Measurements from ENCODE around the gene NCSTN.

NCSTN gene

GRCh38 chr1:160342953-160343869 lies at the start of gene NCSTN, which contains the start of gene COPA:
Gene NCSTN, plus strand, starts transcription at chr1:160343383. Its CDS starts 14 bp downstream, at chr1:160343397.
Gene COPA, minus strand, starts transcription at chr1:160343250. Its CDS starts 80 bp downstream, at chr1:160343170.
- DNase-seq: peak; percentile 92

GRCh38 chr1:160296036-160296435 lies 47.1 kb upstream of the NCSTN start:
- no peak for DNase-seq

DNA sequence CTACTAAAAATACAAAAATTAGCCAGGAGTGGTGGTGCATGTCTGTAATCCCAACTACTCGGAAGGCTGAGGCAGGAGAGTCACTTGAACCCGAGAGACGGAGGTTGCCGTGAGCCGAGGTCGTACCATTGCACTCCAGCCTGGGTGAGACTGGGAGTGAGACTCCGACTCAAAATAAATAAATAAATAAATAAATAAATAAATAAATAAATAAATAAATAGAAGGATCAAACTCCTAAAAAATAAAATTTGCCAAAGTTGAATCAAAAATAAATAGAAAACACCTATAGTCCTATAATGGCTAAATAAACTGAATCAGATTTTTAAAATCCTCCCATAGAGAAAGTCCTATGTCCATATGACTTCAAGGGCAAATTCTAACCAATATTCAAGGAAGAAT lies 43.0 kb upstream of the NCSTN start:
- DNase-seq: no peak

GRCh38 chr1:160307118-160307791 lies 35.9 kb upstream of the NCSTN start:
- no peak for DNase-seq

DNA sequence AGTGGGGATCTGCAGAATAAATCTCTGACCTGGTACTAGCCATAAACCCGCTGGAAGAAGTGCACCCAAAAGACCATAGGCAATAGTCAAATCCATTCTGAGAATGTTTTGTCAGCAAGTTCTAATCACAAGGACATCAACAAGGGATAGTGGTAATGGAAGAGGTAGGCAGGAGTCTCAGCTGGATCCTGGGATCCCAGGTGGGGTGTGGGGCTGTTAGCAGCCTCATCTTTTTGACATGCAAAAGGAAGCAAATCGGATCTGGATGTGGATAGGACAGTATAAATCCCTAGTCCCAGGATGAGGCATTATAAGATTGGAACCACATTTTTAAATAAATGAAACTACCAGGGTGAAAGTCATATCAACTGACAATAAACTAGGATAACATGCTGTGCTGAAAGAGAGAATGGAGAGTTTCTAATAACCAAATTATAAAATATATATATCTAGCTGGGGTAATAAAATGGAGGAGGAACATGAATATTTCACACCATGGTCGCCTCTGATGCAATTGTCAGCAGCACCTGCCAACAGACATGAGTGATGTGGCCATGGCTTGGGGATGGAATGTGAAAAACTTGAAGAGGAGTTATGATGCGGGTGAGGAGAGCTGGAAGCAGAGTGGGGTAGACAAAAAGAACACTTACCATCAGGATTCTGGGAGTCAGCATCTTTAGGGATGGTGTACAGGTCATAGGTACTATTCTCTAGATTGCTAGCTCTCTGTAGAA lies 34.6 kb upstream of the NCSTN start:
- no peak for DNase-seq

- no peak for DNase-seq
Observed at GRCh38 chr1:160309185-160309557, 34.0 kb upstream of the NCSTN start.

GRCh38 chr1:160309571-160309970 lies 33.6 kb upstream of the NCSTN start:
- DNase-seq: no peak

DNA sequence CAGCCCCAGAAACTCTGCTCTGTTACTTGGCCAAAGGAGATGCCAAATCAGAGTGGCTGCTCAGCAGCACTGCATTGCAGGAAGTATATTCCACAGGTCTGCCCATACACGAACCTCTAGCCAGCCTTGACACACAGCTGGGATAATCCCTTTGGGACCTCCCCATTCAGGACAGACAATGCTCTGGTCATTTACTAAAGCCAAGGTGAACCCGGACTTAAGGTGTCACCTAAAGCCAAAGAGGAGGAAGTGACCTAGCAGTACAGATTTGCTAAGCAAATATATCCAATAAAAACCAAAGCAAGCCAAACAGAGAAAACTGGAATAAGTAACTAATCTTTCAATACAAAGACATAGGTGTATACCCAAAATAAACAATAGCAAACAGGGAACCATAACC lies 27.8 kb upstream of the NCSTN start:
- DNase-seq: no peak

- DNase-seq: no peak
Observed at GRCh38 chr1:160322831-160323230, 20.4 kb upstream of the NCSTN start.

GRCh38 chr1:160325252-160325651 lies 17.9 kb upstream of the NCSTN start:
- no peak for DNase-seq

DNA sequence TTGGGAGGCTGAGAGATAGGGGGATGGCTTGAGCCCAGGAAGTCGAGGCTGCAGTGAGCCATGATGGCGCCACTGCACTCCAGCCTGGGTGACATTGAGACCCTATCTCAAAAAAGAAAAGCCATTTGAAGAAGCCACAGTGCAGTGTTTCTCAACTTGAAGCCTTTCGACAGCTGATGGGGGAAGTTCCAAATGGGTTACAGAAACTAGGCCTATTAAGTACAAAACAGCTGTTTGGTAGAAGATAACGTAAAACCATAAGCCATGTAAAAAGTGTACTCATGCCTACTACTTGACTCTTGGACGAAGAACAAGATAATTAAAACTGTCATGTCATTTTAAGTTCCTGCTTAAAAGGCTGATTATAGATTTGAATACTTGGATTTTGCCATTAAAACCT lies 16.8 kb upstream of the NCSTN start:
- DNase-seq: no peak

DNA sequence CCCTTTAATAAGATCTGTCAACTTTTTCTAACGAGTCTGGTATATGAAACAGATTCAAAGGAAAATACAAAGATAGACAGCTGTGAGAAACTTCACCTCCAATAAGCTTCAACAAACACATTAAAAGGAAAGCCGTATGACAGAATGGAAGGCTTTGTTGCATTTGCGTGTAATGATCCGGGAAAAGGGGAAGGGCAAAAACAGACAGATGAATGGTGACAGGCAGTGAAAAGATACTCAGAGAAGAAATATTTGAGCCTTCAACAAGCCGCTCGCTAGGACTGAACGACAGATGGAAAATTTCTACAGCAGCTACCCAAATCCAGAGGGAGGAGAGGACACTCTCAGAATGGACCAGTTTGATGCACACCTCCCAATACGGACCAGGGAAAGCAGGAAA lies 15.0 kb upstream of the NCSTN start:
- peak; percentile 58 for DNase-seq

DNA sequence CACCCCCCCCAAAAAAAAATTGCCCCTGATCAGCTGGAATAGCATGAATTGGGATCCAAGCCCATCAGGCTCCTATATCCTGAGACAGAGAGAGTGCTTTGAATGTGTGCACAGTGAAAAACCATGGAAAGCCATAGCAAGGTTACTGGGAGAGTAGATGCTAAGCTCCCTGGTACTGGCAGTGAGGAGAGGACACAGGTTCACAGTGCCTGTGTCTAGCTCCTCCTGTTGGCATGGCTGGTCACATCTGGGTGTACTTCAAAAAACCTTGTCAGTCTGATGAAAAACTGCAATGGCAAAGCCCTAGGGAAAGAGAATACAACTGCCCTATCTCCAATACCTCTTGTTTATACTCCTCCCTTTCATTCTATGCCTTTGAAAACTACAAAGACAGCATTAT lies 13.1 kb upstream of the NCSTN start:
- no peak for DNase-seq

GRCh38 chr1:160332516-160332915 lies 10.7 kb upstream of the NCSTN start:
- DNase-seq: no peak

DNA sequence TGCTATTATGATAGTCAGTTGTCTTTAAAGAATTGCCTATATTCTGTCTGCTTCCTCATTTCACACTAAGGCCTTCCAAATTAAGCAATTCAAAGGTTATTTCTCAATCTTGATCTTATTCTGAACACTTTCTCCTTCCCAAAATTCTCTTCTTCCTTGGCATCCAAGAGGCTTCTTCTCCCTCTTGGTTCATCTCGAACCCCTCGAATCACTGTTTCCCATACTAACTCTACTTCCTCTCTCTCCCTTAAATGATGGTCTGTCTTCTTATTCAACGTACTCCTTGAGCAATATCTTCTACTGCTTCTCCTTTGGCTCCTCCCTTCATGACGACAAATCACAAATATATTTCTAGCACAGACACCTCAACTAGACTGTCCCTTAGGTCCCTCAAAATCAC lies 4.6 kb upstream of the NCSTN start:
- no peak for DNase-seq

GRCh38 chr1:160340146-160340545 lies 3.0 kb upstream of the NCSTN start:
- DNase-seq: no peak

- no peak for DNase-seq
Observed at GRCh38 chr1:160340866-160341265, 2.3 kb upstream of the NCSTN start.

- DNase-seq: no peak
Observed at GRCh38 chr1:160342526-160342925, 657 bp upstream of the NCSTN start.

DNA sequence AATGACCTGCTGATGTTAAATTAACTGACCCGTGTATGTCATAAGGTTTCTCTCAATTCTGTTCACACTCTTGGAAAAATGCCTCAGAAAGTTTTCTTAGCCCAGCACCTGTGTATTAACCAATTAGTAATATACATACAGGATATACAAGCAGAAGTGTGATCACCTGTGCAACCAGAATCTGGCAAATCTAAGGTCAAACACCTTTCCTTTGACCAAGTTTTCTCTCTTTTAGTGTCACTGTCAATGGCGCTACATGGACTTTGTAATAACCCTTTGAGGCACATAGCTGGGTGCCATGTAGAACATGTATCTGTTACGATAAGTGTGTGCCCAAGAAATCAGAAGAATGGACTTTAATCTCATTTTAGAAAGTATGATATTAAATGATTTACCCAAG lies 1.1 kb downstream of the NCSTN start:
- DNase-seq: no peak

GRCh38 chr1:160344936-160345335 lies 1.8 kb downstream of the NCSTN start:
- no peak for DNase-seq

- DNase-seq: no peak
Observed at GRCh38 chr1:160346463-160346862, 3.3 kb downstream of the NCSTN start.

DNA sequence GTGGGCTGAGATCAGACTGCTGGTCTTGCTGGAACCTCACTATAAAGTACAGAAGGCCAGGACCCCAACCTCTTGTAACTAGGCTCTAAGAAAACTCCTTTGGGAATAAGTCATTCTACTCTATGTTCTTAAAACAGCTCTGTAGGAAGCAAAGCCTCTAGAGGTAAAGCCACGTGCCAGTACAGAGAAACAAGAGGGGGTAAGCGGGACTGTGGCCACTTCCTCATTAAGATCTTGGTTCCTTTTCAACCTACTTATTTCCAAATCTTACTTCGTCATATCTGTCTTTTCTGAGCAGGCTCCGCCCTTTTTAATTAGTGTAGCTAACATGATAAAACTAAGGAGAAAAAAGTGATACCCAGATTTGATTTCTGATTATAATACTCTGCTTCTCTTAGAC lies 3.8 kb downstream of the NCSTN start:
- peak; percentile 14 for DNase-seq

DNA sequence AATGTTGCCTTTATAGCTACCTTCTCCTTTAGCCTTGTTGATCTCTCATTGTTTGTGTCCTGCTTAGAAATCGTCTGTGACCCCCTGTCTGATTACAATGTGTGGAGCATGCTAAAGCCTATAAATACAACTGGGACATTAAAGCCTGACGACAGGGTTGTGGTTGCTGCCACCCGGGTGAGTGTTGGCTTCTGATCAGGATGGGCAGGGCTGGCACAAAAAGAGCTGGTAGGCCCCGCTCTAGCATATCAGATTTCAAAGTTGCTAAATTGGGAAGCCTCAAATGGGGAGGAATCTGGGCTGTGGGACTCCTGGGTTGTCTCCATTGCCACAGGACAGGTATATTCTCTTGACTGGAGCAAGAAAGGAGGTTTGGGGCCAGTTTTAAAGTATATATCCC lies 8.4 kb downstream of the NCSTN start:
- DNase-seq: no peak

GRCh38 chr1:160352555-160352954 lies 9.4 kb downstream of the NCSTN start:
- no peak for DNase-seq

Data from midbrain (tissue), 1 donor.